NT2/D1 (cell line): Measurements from ENCODE around the gene ZDHHC5.

Source experiments
- DNase-seq: peaks from one replicate; pipeline ENCODE4 v3.0.0-alpha.2; 2011; ENCODE audit warnings: low read depth, low spot score
- H3K27me3 ChIP-seq: 2 replicates; pipeline ENCODE4 v1.6.0; 2011; ENCODE audit warnings: mild to moderate bottlenecking; ENCODE audit not compliant: insufficient read length, insufficient read depth
- H3K36me3 ChIP-seq: 2 replicates; pipeline ENCODE4 v1.6.1; 2011; ENCODE audit warnings: mild to moderate bottlenecking, low read length, mixed read lengths; ENCODE audit not compliant: insufficient read depth, insufficient read length
- H3K4me1 ChIP-seq: 2 replicates; pipeline ENCODE4 v1.5.1; 2011; ENCODE audit not compliant: insufficient read depth, insufficient read length
- H3K4me3 ChIP-seq: 2 replicates; pipeline ENCODE4 v1.5.1; 2011; ENCODE audit warnings: low read depth; ENCODE audit not compliant: insufficient read length
- H3K9ac ChIP-seq: 2 replicates; pipeline ENCODE4 v1.6.0; 2011; ENCODE audit warnings: low read depth; ENCODE audit not compliant: insufficient read length
- H3K9me3 ChIP-seq: 2 replicates; pipeline ENCODE4 v1.5.1; 2011; ENCODE audit warnings: mild to moderate bottlenecking, low read length; ENCODE audit not compliant: insufficient read depth
- SUZ12 ChIP-seq: IDR thresholded peaks from 2 replicates; pipeline ENCODE4 v1.6.1; 2011; ENCODE audit not compliant: insufficient read length, insufficient read depth; ENCODE audit errors: extremely low read depth
- YY1 ChIP-seq: IDR thresholded peaks from 2 replicates; pipeline ENCODE4 v1.6.1; 2011; ENCODE audit not compliant: insufficient read length, insufficient read depth
- ZNF274 ChIP-seq: IDR thresholded peaks from 2 replicates; pipeline ENCODE4 v1.6.1; 2011; ENCODE audit warnings: mild to moderate bottlenecking, low read depth, low read length

Gene ZDHHC5

DNA sequence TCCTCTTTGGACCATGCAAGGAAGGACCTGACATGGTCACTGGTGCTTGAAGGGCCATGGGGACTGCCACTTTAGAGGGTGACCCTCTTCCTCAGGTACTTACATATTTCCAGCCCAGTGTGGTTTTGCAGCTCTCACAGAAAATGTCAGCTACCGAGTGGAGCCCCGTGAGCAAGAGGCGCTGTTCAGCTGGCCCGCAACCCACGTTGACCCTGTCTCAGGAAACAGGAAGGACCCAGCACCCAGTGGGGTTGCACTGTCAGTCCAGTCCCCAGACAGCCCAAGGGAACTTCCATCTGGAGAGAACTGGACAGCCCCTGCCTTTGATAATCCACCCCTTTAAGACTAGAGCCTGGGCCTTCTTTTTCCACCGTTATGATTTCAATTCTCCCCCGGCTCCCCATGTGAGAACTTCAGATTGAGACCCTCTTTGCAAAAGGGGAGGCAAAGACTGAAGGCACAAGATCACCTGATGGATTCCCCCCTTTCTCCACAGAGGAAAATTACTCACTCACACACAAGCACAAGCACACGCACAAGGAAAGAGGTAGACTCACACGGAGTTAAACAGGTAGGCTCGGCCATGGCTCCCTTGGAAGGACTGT is 21.6 kb upstream of the ZDHHC5 start:
- peaks cover 41% of the 10 kb centered on the region for H3K36me3 ChIP-seq
- no peak for DNase-seq
- H3K9me3 ChIP-seq, result no peaks in the 10 kb centered on the region
- TF ChIP-seq ZNF274 (no peak), SUZ12 (no peak), YY1 (no peak)
- no peaks in the 10 kb centered on the region for H3K27me3 ChIP-seq
- no peak overlapping the region for H3K4me3 ChIP-seq
- peak overlapping the region; percentile 18 for H3K9ac ChIP-seq
- H3K4me1 ChIP-seq, result peaks cover 32% of the 10 kb centered on the region

DNA sequence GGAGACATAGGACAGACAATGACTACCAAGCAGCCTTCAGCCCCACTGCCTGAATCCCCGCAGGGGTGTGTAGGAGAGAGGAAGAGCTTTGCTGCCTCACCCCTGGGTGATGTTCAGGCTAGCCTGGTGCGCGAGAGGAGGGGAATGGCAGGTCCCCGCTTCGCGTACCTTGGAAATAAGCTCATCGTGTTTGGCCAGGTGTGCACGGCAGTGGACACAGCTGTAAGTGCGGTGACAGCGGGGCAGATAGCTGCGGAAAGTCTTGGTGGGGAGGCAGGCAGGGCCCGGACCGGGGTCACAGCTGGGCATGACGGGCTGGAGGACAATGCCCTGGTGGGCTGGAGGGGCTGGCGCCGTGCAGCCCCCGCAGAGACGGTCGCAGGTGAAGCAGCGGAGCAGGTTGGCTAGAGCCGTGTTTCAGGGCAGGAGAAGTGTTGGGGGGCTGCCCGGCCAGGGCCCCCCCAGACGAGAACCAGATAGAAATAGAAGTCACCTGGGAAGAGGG is 21.1 kb upstream of the ZDHHC5 start:
- Histone ChIP-seq H3K4me1 (peaks cover 31% of the 10 kb centered on the region), H3K36me3 (peaks cover 35% of the 10 kb centered on the region), H3K9ac (peak overlapping the region; percentile 67), H3K27me3 (no peaks in the 10 kb centered on the region), H3K4me3 (no peak overlapping the region), H3K9me3 (no peaks in the 10 kb centered on the region)
- TF ChIP-seq SUZ12, result no peak
- TF ChIP-seq YY1, result no peak
- TF ChIP-seq ZNF274, result no peak
- no peak for DNase-seq

DNA sequence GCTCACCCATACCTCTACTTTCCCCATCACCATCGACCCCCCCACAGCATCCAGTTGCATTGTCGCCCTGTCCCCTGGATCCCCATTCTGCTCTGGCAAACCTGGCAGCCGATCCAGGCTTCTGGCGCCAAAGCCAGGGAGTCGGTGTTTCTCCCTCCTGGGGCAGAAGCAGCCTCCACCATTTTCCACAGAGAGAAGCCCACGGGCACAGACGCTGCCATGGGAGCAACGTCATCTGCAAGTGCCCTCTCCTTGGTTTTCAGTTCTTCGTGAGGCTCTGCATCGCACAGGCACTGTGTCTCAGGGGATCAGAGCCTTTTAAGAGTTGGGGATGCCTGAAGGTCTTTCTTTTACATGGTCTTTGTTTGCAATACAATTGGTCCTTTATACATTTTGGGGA is 20.5 kb upstream of the ZDHHC5 start:
- Histone ChIP-seq H3K27me3 (no peaks in the 10 kb centered on the region), H3K9me3 (no peaks in the 10 kb centered on the region), H3K4me3 (no peak overlapping the region), H3K9ac (peak overlapping the region; percentile 67), H3K4me1 (peaks cover 31% of the 10 kb centered on the region), H3K36me3 (peaks cover 32% of the 10 kb centered on the region)
- no peak for TF ChIP-seq YY1
- TF ChIP-seq SUZ12, result no peak
- no peak for TF ChIP-seq ZNF274
- no peak for DNase-seq

DNA sequence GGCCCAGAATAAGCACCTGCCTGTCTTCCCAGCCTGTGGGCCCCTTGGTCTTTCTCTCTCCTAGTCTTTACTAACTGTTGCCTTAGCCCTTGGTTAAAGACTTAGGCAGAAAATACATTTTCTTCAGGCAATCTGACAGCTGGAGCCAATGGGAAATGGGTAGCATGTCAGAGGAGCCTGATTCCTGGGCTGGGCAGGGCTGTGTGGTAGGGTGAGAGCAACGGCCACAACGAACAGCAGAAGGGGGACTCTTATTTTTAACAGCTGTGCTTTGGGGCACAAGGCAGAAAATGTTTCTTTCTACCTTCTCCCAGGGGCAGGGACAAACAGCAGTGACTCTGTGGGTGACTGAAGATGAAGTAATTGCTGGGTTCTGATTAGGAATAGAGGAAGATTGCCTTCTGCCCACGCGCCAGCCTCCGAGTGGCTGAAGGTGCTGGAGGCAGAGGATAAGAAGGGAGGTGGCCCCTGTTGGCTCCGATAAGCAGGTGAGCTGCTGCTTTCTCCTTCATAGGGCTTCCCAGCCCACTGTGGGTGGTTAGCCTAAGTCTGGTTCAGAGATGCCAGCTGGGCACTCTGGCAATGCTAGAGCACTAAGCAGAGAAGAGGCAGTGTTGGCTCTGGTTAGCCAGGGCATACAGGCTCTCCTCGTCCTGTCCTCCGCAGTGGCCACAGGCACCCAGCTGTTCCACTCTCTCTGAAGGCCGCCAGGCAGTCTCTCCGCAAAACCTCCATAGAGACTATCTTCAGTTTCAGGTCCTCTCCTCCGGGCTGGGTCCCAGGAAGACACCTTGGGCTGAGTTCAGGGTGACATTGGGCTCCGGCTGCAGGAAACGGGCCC is 19.7 kb upstream of the ZDHHC5 start:
- no peak for TF ChIP-seq ZNF274
- no peak for TF ChIP-seq YY1
- no peak for TF ChIP-seq SUZ12
- Histone ChIP-seq H3K36me3 (peaks cover 26% of the 10 kb centered on the region), H3K4me3 (no peak overlapping the region), H3K9me3 (no peaks in the 10 kb centered on the region), H3K9ac (peak overlapping the region; percentile 67), H3K27me3 (no peaks in the 10 kb centered on the region), H3K4me1 (peaks cover 31% of the 10 kb centered on the region)
- no peak for DNase-seq

DNA sequence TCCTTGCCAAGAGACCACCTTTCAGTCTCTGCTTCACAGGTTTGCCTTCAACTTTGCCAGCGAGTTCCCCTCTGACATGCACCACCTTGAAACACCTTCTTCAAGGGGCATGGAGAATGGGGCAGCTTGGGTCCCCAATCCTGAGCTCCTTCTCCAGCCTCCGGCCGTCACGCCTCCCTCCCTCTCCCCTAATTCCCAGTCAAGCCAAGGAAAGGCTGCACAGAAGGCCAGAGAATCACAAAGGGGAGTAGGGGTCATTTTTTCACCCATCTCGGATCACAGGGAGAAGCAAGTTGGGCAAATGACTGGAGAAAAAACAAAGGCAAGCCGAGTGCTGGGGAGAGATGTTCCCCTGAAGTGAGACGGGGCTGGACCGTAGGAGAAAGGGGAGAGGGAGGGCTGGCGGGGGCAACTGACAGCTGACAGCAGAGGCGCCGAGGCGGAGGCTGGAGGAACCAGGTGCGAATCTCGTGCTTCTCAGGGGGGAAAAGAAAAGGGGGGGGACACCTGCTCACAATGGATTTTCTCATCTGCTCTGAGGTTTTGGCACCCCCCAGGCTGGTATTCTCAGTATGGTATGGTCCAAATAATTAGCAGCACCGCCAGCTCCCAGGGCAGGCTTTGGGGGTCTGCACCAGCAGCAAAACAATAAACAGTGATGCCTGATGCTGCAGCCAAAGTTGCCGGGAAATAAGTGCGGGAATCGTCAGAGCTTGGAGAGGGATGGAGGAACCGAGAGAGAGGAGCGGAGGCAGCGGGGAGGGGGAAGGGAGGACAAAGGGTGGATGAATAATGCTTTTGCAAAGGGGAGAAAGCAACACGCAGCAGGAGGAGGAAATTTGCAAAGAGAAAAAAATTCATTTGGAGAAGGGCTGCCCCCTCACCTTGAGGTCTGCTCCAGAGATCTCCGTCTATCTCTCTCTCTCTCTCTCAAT is 18.8 kb upstream of the ZDHHC5 start:
- H3K4me1 ChIP-seq, result peaks cover 31% of the 10 kb centered on the region
- TF ChIP-seq YY1, result no peak
- TF ChIP-seq ZNF274, result no peak
- no peak for TF ChIP-seq SUZ12
- H3K27me3 ChIP-seq, result no peaks in the 10 kb centered on the region
- peak overlapping the region; percentile 67 for H3K9ac ChIP-seq
- no peaks in the 10 kb centered on the region for H3K9me3 ChIP-seq
- H3K4me3 ChIP-seq, result no peak overlapping the region
- H3K36me3 ChIP-seq, result peaks cover 20% of the 10 kb centered on the region
- peak; percentile 76 for DNase-seq

DNA sequence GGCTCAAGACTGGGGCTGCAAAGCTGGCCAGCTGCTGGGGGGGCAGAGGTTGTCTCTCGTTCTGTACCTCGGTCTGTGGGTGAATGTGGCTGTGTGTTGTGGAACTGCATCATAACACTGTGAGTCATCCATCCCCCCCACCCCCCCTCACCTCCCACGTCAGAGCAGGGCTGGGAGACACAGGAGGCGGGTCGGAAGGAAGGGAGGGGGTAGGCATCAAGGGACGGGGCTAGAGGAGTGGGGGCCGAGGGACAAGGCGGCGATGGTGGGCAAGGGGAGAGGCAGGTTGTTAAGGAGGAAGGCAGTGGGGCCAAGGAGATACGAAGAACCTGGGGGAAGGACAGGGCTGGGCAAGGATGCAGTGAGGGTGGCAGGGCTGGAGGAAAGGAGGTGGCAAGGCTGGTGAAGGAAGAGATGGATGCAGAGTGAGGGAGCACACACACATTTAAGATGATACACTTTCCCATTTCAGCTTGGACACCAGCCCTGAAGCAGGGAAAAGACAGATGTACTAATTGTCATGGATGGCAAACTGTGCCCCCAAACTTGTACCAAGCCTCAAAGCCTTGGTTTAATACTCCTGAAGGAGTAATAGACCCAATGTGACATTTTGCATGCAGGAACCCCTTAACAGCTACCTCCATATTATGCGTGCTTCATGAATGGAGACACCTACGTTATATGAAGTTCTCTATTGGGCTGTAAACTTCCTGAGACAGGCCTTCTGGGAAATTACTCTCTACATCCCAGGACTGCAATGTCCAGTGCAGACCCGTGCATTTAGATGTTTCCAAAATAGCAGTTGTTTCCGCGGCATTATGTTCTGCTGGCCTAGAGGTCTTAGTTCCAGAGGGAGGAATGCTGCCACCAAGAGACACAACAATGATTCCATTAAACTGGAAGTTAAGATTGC is 17.8 kb upstream of the ZDHHC5 start, which contains the start of gene YPEL4:
YPEL4 (minus strand) TSS at position 87 of the 913 bp plus-strand sequence. CDS start 2,805 bp downstream, outside the sequence.
- no peaks in the 10 kb centered on the region for H3K27me3 ChIP-seq
- H3K9me3 ChIP-seq, result no peaks in the 10 kb centered on the region
- H3K4me1 ChIP-seq, result peaks cover 31% of the 10 kb centered on the region
- peak within 1 kb of the TSS; percentile 72 for H3K9ac ChIP-seq
- TF ChIP-seq YY1 (no peak), ZNF274 (no peak), SUZ12 (no peak)
- H3K36me3 ChIP-seq, result peaks cover 18% of the 10 kb centered on the region
- peak within 1 kb of the TSS; percentile 18 for H3K4me3 ChIP-seq
- DNase-seq, result peak; percentile 82
